ENCODE results near the gene RYK. TPM values are rescaled to one million over a fixed set of nuclear protein-coding genes. Genes with fewer than 3 reads are reported as not detected.

RYK gene
- polyA plus RNA-seq, 1 donor (not counting 4 experiments of a cell fraction or from before 2014, with no cell fraction given): 82.1 TPM

GRCh38 chr3:134252766-134253165 lies 2.1 kb upstream of the RYK start:
- Histone ChIP-seq H3K9ac (ENCODE audit: control insufficient read depth, extremely low read depth, insufficient read depth, low read length) (no peak overlapping the region), H3K4me1 (ENCODE audit: control insufficient read depth, extremely low read depth, insufficient read depth, low read length) (peaks cover 27% of the 10 kb centered on the region), H3K36me3 (ENCODE audit: control insufficient read depth in 2 of 2, extremely low read depth in 1 of 2, insufficient read depth in 2 of 2, low read length in 2 of 2) (no peaks in the 10 kb centered on the region), H3K9me1 (ENCODE audit: control insufficient read depth, extremely low read depth, insufficient read depth, low read length) (peaks cover 3% of the 10 kb centered on the region), H3K9me3 (ENCODE audit: control insufficient read depth, low read depth, low read length) (no peaks in the 10 kb centered on the region), H4K20me1 (ENCODE audit: control insufficient read depth, extremely low read depth, insufficient read depth, low read length) (peaks cover 2% of the 10 kb centered on the region), H3K4me3 (ENCODE audit: control insufficient read depth in 2 of 3, extremely low read depth in 1 of 3, insufficient read depth in 2 of 3, low read depth in 1 of 3, low read length in 3 of 3) (no peak overlapping the region), H3K27ac (ENCODE audit: control insufficient read depth, insufficient read depth, low read length) (no peak overlapping the region), H2AFZ (ENCODE audit: control insufficient read depth, low read length) (no peak overlapping the region), H3K27me3 (ENCODE audit: control insufficient read depth, extremely low read depth, insufficient read depth, low read length) (no peaks in the 10 kb centered on the region), H3K79me2 (ENCODE audit: control insufficient read depth, insufficient read depth, low read length) (peaks cover 27% of the 10 kb centered on the region), H3K4me2 (ENCODE audit: control insufficient read depth, extremely low read depth, insufficient read depth, low read depth, low read length) (no peak overlapping the region)
- TF ChIP-seq EZH2 (IDR thresholded peaks at IDR 0.05; ENCODE audit: low read length): no peak
- TF ChIP-seq, protein P1, sequence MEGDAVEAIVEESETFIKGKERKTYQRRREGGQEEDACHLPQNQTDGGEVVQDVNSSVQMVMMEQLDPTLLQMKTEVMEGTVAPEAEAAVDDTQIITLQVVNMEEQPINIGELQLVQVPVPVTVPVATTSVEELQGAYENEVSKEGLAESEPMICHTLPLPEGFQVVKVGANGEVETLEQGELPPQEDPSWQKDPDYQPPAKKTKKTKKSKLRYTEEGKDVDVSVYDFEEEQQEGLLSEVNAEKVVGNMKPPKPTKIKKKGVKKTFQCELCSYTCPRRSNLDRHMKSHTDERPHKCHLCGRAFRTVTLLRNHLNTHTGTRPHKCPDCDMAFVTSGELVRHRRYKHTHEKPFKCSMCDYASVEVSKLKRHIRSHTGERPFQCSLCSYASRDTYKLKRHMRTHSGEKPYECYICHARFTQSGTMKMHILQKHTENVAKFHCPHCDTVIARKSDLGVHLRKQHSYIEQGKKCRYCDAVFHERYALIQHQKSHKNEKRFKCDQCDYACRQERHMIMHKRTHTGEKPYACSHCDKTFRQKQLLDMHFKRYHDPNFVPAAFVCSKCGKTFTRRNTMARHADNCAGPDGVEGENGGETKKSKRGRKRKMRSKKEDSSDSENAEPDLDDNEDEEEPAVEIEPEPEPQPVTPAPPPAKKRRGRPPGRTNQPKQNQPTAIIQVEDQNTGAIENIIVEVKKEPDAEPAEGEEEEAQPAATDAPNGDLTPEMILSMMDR (optimal IDR thresholded peaks at IDR 0.05 in 1 of 3, IDR thresholded peaks at IDR 0.05 in 1 of 3, conservative IDR thresholded peaks at IDR 0.05 in 1 of 3; ENCODE audit: extremely low read depth in 1 of 3, insufficient read depth in 2 of 3, low read length in 3 of 3): no peak
- DNase-seq (ENCODE audit: low read depth, low spot score): no peak
- dilution Hi-C loops (cut with MboI; ENCODE audit: extremely low pct_ligation_motif_present, low sequenced_read_pairs): no loop called here
- FAIRE-seq: no peak

DNA sequence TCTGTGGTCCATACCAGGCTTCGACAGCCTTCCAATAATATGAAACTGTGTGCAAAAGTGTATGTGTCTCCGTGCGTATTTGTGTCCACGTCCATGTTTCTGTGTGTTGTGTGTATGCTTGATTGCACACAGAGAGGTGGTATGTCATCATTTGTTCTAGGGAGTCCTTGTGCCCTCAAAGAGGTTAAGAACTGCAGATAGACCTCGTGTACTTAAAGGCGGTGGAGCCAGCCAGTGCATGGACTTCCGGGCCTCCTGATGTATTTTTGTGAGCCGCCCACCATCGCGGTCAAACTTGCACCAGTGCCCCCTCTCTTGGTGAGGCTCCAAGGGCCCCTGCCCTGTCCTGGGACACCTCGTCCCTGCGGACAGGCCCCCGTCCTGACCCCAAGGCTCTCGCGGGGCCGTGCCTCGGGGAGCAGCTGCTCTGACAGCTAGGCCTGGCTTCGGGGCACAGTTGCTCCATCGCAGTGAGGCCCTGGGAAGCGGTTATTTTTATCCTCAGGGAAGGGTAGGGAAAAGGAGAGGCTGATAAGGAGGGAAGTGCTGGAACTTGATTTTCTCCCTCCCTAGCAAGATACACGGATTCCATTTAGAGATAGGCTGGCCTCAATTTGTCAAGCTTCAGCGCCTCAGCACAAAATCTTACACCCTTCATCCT lies 1.2 kb upstream of the RYK start:
- Histone ChIP-seq H3K9me3 (ENCODE audit: control insufficient read depth, low read depth, low read length) (no peaks in the 10 kb centered on the region), H3K36me3 (ENCODE audit: control insufficient read depth in 2 of 2, extremely low read depth in 1 of 2, insufficient read depth in 2 of 2, low read length in 2 of 2) (no peaks in the 10 kb centered on the region), H3K79me2 (ENCODE audit: control insufficient read depth, insufficient read depth, low read length) (peaks cover 36% of the 10 kb centered on the region), H4K20me1 (ENCODE audit: control insufficient read depth, extremely low read depth, insufficient read depth, low read length) (peaks cover 2% of the 10 kb centered on the region), H3K9ac (ENCODE audit: control insufficient read depth, extremely low read depth, insufficient read depth, low read length) (no peak overlapping the region), H2AFZ (ENCODE audit: control insufficient read depth, low read length) (peak overlapping the region; percentile 67), H3K9me1 (ENCODE audit: control insufficient read depth, extremely low read depth, insufficient read depth, low read length) (peaks cover 3% of the 10 kb centered on the region), H3K4me1 (ENCODE audit: control insufficient read depth, extremely low read depth, insufficient read depth, low read length) (peaks cover 27% of the 10 kb centered on the region), H3K27ac (ENCODE audit: control insufficient read depth, insufficient read depth, low read length) (no peak overlapping the region), H3K4me2 (ENCODE audit: control insufficient read depth, extremely low read depth, insufficient read depth, low read depth, low read length) (peak overlapping the region; percentile 31), H3K27me3 (ENCODE audit: control insufficient read depth, extremely low read depth, insufficient read depth, low read length) (no peaks in the 10 kb centered on the region), H3K4me3 (ENCODE audit: control insufficient read depth in 2 of 3, extremely low read depth in 1 of 3, insufficient read depth in 2 of 3, low read depth in 1 of 3, low read length in 3 of 3) (no peak overlapping the region)
- FAIRE-seq (peak; percentile 44), DNase-seq (ENCODE audit: low read depth, low spot score) (no peak)
- TF ChIP-seq EZH2 (IDR thresholded peaks at IDR 0.05; ENCODE audit: low read length): no peak
- dilution Hi-C loops (cut with MboI; ENCODE audit: extremely low pct_ligation_motif_present, low sequenced_read_pairs): no loop called here
